ENCODE measurements around the gene ROBO2.

ROBO2 gene

GRCh38 chr3:77052051-77052501 lies 12.2 kb downstream of the ROBO2 start:
- no peak for DNase-seq (ENCODE audit: low spot score)

GRCh38 chr3:77052733-77053670 lies 13.1 kb downstream of the ROBO2 start:
- no peak for DNase-seq (ENCODE audit: low spot score)

DNA sequence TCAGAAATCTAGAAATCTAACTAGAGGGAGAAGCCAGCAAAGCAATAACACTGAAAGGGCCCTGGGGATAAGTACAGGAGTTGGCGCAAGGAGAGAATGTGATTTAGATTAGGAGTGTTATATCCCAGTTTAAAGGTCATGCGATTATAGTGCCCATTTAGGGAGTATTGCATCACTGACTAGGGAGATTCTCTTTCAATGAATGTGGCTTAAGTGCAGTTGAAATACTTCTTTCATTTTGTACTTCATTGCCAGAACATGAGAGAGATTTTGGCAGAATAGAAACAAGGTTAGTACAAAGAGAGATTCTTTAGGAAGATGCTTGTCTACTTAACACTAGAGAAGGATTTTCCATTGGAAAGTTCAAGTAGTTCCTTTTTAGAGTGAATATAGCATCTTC lies 13.9 kb downstream of the ROBO2 start:
- DNase-seq (ENCODE audit: low spot score), result no peak

DNA sequence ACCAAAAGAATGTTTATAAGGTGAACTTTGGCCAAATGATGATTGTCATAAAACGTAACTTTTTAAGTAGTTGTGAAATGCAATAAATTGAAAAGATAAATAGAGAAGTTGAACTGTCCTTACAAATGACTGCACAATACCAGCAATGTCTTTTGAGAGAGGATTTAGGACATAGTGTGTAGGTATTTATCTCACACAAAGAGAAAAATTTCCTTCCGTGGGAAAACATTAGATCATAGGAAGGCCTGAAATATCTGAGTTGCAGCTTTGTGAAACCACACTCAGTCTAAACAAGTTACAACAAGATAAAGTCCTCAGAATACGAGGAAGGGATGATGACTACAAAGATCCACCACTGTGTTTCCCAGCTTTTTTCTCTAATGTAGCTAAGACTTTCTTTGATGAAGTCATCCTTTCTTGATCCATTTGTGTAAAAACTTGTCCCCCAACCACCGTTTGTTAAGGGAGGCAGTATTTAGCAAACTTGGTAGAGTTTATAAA lies 16.0 kb downstream of the ROBO2 start:
- DNase-seq (ENCODE audit: low spot score), result no peak

DNA sequence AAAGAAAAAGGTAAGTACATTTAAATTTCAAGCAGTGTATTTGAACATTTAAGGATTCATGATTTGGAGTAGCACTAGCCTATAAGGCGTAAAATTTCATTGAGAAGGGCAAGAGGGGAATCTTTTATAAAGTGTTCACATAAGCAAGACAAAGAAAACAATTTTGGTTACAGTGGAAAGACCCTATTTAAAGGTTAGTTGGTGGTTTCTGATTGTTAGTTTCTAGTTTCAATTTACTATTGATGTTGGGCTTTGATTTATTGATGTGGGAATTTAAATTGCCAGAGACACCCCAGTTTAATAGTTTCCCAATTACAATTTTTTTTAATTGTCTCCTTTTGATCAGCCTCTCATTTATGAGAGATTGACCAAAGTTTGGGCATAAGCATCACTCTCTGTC lies 19.5 kb downstream of the ROBO2 start:
- no peak for DNase-seq (ENCODE audit: low spot score)

- DNase-seq (ENCODE audit: low spot score), result no peak
These were observed 23.5 kb downstream of the ROBO2 start for GRCh38 chr3:77063423-77063822.

- no peak for DNase-seq (ENCODE audit: low spot score)
These were observed 25.9 kb downstream of the ROBO2 start for GRCh38 chr3:77065750-77066149.

DNA sequence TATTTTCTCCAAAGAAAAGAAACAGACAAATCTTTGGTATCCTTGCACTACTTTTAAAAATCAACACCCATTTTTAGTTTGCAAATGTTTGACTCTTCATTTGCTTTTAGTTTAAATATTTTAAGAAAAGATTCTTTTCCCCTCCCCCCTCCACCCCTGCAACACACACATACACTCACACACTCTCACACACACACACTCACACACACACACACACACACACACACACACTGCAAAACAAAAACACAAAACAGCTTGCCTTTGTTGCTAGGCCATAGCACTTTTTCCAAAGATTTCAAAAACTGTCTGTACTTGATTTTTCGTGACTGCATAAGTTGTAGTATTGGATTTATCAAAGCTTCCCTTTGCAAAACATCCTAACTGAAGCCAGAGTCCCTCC lies 26.9 kb downstream of the ROBO2 start:
- no peak for DNase-seq (ENCODE audit: low spot score)

DNA sequence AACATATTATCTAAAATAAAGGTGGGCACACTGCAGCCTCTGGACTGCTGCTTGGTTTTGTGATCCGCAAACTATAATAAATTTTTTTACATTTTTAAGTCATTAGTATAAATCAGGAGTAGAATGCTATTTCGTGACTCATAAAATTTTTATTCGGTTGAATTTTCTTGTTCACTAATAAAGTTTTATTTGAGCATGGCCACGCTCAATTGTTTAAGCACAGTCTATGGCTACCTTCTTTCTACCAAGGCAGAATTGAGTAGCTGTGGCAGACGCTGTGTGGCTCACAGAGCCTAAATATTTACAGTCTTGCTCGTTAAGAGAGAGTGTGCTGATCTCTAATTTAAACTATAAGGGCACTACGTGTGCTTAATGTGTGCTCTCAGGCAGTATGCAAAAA lies 28.9 kb downstream of the ROBO2 start:
- DNase-seq (ENCODE audit: low spot score), result no peak

DNA sequence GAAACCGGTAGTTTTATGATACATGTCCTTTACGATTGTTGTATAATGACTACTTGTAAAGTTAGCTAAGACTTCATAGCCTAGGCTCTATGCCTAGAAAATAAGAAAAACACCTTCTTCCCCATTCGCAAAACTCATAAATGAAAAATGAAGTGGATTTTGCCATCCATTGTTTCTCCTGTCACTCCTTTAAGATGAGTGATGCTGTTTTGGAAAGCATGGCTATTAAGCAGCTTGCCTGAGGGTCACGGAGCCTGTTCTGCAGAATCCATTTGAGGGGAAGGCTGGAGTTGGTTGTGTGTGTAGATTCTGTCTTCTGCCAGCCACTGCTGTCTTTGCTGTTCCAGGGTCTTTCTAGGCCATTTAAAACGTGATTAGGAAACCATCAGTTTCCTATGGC lies 31.5 kb downstream of the ROBO2 start:
- no peak for DNase-seq (ENCODE audit: low spot score)

DNA sequence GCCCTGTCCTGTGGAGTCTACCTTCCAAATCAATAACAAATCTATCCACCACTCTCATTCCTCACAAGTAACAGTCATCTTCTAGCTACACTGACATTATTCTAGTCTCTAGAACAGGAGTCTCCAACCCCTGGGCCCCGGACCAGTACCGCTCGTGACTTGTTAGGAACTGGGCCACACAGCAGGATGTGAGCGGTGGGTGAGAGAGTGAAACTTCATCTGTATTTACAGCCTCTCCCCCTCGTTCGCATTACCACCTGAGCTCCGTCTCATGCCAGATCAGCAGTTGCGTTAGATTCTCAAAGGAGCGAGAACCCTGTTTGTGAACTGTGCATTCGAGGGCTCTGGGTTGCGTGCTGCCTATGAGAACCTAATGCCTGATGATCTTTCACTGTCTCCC lies 31.9 kb downstream of the ROBO2 start:
- DNase-seq (ENCODE audit: low spot score), result no peak

- no peak for DNase-seq (ENCODE audit: low spot score)
These were observed 32.3 kb downstream of the ROBO2 start for GRCh38 chr3:77072232-77072631.

DNA sequence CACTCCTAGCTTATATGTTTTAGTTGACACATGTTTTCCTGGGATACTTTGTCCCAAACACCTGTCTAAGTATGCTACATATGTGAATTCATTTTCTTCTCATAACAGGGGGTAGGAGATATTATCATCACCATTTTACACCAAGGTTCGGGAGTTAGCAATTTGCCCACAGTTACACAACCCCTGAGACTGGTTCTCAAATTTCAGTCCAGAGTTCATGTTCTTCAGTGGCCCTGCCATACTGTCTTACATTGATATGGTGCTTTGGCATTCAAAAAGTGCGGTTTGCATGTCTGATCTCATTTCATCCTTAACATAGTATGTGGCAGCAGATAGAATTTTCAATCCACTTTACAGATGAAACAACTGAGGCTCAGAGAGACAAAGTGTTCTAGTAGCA lies 38.4 kb downstream of the ROBO2 start:
- DNase-seq (ENCODE audit: low spot score), result no peak

- DNase-seq (ENCODE audit: low spot score), result no peak
These were observed 40.2 kb downstream of the ROBO2 start for GRCh38 chr3:77079988-77080610.

DNA sequence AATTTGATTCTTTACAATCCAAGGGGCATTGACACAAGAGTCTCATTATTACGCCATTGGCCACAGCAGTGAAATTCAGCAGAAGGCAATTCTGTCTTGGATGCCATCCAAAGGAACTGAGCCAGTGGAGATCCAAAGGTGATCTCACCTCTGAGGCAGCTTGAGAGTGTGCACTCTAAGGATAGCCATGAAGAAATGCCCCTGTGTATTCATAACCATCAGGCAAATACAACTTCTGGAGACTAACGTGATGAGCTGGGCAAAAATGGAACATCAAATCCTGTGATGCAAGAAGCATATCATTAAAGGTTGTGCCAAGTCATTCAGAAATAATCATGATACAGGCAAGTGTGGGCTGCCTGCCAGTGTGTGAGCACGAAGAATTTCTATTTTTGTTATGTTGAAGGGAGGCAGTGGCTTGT lies 41.4 kb downstream of the ROBO2 start:
- DNase-seq (ENCODE audit: low spot score), result no peak

- no peak for DNase-seq (ENCODE audit: low spot score)
These were observed 44.6 kb downstream of the ROBO2 start for GRCh38 chr3:77084511-77084910.

DNA sequence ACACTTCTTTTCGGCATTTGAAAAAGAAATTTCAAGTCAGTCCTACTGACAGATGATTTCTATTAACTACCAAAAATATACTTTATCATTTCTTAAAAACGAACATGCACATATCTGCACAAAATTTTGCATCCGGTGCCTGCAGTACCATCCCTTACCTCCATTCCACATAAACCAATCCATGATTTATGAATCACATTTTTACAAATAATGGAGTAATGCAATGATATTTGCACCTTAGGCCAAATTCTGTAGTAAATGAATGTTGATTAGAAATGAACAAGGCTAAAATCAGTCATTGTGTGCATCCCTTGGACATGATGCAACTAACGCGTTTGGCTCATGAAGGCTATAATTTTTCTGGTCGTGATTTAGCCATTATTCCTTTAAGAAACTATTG lies 46.5 kb downstream of the ROBO2 start:
- no peak for DNase-seq (ENCODE audit: low spot score)

DNA sequence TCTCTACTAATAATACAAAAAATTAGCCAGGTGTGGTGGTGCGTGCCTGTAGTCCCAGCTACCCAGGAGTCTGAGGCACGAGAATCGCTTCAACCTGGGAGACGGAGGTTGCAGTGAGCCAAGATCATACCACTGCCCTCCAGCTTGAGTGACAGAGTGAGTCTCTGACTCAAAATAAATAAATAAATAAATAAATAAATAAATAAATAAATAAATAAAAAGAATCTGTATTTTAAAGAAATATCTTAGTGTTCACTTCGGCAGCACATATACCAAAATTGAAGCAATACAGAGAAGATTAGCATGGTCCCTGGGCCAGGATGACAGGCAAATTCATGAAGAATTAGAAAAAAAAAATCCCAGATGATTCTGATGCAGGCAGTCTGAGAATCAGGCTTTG lies 51.9 kb downstream of the ROBO2 start:
- DNase-seq (ENCODE audit: low spot score), result no peak

DNA sequence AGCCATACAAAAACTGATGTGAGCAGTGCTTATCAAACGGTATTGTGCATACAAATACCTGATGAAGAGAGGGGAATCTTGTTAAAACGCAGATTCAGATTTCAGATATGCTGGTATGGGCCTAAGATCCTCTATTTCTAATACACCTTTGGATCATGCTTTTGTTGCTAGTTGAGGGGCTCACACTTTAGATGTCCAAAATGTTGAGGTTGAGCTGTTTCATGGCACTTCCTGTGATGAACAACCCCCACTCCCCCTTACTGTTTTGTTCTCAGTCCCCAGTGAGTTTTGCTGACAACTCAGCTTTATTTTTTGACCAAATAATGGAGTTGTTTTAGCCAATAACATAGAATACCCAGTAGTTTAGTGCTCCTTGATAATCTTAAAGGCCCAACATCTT lies 53.2 kb downstream of the ROBO2 start:
- DNase-seq (ENCODE audit: low spot score), result no peak

DNA sequence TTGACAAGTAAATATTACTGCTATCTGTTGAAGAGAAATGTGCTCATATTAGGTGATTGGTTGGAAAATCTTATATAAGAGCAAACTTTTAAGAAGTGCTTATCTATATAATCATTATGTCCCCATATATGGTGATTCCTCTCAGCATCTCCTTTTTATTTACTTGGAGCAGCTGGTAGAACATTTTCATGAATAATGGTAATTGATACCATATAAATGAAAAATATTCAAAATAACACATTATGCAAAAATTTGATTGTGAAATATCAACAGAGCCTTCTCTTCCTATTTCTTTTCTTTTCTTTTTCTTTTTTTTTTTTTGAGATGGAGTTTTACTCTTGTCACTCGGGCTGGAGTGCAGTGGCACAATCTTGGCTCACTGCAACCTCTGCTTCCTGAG lies 56.2 kb downstream of the ROBO2 start:
- no peak for DNase-seq (ENCODE audit: low spot score)

DNA sequence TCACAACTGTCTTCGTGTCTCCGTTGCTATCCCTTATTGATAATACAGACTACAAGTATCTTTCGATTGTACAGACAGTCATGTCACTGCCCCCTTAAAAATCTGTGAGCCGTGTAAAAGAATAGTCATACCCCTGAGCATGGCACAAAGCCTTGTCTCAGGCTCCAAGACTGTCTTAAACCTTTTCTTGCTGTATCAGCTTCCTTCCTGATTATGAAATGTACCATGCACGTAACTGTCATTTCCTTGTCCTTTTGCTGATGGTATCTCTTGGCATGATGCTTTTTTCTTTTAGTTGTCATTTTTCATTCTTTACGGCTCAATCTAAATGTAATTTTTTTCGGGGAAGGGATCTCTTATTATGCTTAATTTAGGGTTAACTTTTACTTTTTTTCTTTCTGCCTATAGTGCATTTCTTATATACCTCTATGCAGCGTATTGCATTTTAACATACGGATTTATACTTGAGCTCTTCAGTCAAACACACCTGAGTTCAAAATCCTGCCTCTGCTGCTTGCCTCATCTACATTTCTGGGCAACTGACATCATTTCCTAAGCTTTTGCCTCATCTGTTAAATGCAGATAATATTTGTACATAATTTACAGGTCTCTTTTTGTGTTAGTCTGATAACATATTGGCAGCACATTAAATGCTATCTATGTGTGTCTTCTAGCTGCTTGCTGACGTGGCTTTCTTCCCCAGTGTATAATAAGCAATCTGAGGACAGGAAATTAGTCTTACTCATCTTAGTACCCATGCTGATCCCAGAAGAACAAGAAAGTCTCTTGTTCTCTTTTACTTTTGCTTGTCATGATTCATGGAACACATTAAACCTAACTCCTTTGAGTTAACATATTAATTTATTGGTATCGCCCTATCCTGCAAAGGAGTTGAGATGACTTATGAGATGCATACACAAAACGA lies 57.3 kb downstream of the ROBO2 start:
- no peak for DNase-seq (ENCODE audit: low spot score)

Data from CD4-positive, alpha-beta T cell treated with Interleukin-2 at 100 ng/mL for 4 hours (primary cell).